Activated CD4-positive, alpha-beta T cell treated with anti-CD3 and anti-CD28 coated beads, Interleukin-2, amount 10 ng/mL, durations not matched to agents 24 days and 14 days (primary cell): Measurements from ENCODE around the gene PDGFD. TPM values are rescaled to one million over a fixed set of nuclear protein-coding genes. Genes with fewer than 3 reads are reported as not detected.

Experiments
- DNase-seq: peaks from one replicate; pipeline ENCODE4 v3.0.0; 2022
- H3K27ac Mint-ChIP-seq: one replicate; pipeline ENCODE4 v1.8.0; 2022; ENCODE audit warnings: mild to moderate bottlenecking, mixed read lengths
- H3K27me3 Mint-ChIP-seq: one replicate; pipeline ENCODE4 v1.8.0; 2022; ENCODE audit warnings: mixed read lengths
- H3K36me3 Mint-ChIP-seq: one replicate; pipeline ENCODE4 v1.8.0; 2022; ENCODE audit warnings: low read depth, mild to moderate bottlenecking, mixed read lengths
- H3K4me1 Mint-ChIP-seq: one replicate; pipeline ENCODE4 v1.8.0; 2021; ENCODE audit warnings: mixed read lengths
- H3K4me3 Mint-ChIP-seq: one replicate; pipeline ENCODE4 v1.8.0; 2022; ENCODE audit warnings: mild to moderate bottlenecking, moderate library complexity, mixed read lengths
- H3K9me3 Mint-ChIP-seq: one replicate; pipeline ENCODE4 v1.8.0; 2021; ENCODE audit warnings: mixed read lengths
- intact Hi-C: fragments of 100-400 bp; cut with micrococcal nuclease; formaldehyde crosslinking; loops from one replicate; pipeline ENCODE4 v1.15.1; 2023
- total RNA-seq: library from RNA; stranded (reverse); gene quantifications from 2 replicates; pipeline ENCODE4 v1.2.3, GENCODE V29; 2022

The PDGFD gene
- total RNA-seq, 1 donor from 2014 or later: not detected

DNA sequence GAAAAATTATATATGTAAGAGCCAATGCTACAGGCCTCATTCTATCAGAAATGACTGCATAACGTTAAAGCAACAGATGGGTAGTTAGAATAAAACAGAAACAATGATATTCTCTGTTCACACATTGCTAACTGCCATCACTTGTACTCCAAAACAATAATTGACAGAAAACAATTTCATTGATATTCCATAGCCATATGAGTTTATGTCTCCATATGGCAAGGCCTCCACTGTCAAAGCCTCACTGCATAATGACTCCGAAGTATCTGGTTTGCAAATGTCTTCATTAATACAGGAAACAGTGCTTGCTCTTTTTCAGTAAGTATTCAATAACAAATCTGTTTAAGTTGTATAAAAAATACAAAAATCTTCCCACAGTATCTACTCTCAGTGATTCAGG, 117.6 kb downstream of the PDGFD start:
- H3K36me3 Mint-ChIP-seq: no peaks in the 10 kb centered on the region
- no peaks in the 10 kb centered on the region for H3K9me3 Mint-ChIP-seq
- no peak for DNase-seq
- no peak overlapping the region for H3K4me3 Mint-ChIP-seq
- intact Hi-C loops: no loop called here
- no peaks in the 10 kb centered on the region for H3K27me3 Mint-ChIP-seq
- H3K4me1 Mint-ChIP-seq: no peaks in the 10 kb centered on the region
- no peak overlapping the region for H3K27ac Mint-ChIP-seq

DNA sequence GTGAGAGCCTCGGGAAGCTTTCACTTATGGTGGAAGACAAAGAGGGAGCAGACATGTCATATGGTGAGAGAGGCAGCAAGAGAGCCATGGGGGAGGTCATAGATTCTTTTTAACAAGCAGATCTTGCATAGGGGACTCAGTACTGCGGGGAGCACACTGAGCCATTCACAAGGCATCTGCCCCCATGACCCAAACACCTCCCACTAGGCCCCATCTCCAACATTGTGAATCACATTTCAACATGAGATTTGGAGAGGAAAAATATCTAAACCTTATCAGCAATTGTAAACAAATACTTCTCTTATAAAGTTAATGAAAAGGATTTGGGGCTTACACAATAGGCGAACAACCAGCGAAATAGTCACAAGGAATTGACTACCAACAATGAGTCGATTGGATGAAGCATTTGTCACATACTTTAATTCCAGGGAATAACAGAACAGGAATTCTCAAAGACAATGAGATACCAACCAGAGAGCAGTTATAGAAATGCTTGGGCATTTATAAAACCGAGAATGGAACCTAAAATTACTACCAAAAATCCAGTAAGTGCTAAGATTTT, 120.2 kb downstream of the PDGFD start:
- Mint-ChIP-seq H3K27me3 (no peaks in the 10 kb centered on the region), H3K27ac (no peak overlapping the region), H3K4me3 (no peak overlapping the region), H3K36me3 (no peaks in the 10 kb centered on the region), H3K9me3 (no peaks in the 10 kb centered on the region), H3K4me1 (no peaks in the 10 kb centered on the region)
- intact Hi-C loops: no loop called here
- DNase-seq: no peak

DNA sequence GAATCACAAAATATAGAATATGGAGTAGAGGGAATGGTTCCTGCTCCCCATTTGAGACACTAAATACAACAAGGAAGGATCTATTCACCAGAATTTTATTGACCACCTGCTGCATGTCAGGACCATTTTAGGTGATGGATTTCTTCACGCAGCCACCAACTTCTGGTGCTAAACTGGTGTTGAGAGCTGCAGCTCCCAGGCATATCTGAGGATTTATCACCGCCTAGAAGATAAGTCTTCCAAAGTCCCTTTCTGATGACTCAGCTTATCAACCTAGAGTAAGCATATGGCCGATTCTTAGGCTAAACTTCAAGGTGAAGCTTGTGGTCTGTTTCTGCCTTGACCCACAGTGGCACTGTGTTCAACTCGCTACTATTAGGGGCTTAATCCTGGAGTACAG, 120.8 kb downstream of the PDGFD start:
- Mint-ChIP-seq H3K27me3 (no peaks in the 10 kb centered on the region), H3K4me3 (no peak overlapping the region), H3K4me1 (no peaks in the 10 kb centered on the region), H3K9me3 (no peaks in the 10 kb centered on the region), H3K36me3 (no peaks in the 10 kb centered on the region), H3K27ac (no peak overlapping the region)
- no peak for DNase-seq
- intact Hi-C loops: no loop called here

DNA sequence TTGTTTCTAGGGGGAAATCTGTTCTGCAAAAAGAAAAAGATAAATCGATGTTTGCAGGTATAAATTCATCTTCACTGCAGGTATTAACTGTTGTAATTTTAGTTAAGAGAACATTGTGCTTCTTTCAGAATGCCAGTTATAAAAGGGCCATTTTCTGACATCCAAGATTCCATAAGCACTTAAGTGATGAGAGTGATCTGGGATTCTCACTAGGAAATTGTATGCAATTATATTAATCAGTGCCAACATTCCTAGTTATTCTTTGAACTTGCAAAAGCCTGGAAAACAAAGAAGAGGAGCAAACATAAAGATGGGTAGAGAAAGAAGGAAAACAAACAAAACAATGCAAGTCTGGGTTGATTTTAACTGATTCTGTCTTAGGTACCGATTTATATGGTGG, 122.2 kb downstream of the PDGFD start:
- no peak for DNase-seq
- Mint-ChIP-seq H3K36me3 (no peaks in the 10 kb centered on the region), H3K27ac (no peak overlapping the region), H3K4me1 (no peaks in the 10 kb centered on the region), H3K27me3 (no peaks in the 10 kb centered on the region), H3K9me3 (no peaks in the 10 kb centered on the region), H3K4me3 (no peak overlapping the region)
- intact Hi-C loops: no loop called here

DNA sequence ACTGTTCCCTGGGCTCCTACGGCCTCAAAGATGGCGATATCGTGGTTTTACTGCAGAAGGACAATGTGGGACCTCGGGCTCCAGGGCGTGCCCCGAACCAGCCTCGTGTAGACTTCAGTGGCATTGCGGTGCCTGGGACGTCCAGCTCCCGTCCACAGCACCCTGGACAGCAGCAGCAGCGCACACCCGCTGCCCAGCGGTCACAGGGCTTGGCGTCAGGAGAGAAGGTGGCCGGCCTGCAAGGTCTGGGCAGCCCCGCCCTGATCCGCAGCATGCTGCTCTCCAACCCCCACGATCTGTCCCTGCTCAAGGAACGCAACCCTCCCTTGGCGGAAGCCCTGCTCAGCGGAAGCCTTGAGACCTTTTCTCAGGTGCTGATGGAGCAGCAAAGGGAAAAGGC, 127.0 kb downstream of the PDGFD start:
- H3K27me3 Mint-ChIP-seq: no peaks in the 10 kb centered on the region
- no peak overlapping the region for H3K4me3 Mint-ChIP-seq
- no peaks in the 10 kb centered on the region for H3K36me3 Mint-ChIP-seq
- intact Hi-C loops: no loop called here
- no peak for DNase-seq
- no peak overlapping the region for H3K27ac Mint-ChIP-seq
- H3K9me3 Mint-ChIP-seq: no peaks in the 10 kb centered on the region
- no peaks in the 10 kb centered on the region for H3K4me1 Mint-ChIP-seq

DNA sequence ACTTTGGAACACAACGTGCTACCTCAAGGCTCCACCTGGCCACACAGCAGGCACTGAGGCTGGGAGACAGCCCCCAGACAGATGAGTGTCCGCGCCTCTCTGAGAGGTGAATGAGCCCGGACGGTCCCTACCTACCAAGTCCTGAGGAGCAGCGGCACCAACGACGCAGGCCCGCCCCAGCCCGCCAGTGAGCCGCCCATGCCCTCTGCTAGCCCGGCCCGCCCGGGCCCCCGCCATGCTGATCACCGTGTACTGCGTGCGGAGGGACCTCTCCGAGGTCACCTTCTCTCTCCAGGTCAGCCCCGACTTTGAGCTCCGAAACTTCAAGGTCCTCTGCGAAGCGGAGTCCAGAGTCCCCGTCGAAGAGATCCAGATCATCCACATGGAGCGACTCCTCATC, 127.4 kb downstream of the PDGFD start, which contains the start of gene DDI1:
Gene DDI1, plus strand, starts transcription at position 53 of the 400 bp plus-strand sequence. Its CDS starts 183 bp downstream, at position 236.
- Mint-ChIP-seq H3K4me3 (no peak within 1 kb of the TSS), H3K4me1 (no peaks in the 10 kb centered on the region), H3K27me3 (no peaks in the 10 kb centered on the region), H3K36me3 (no peaks in the 10 kb centered on the region), H3K9me3 (no peaks in the 10 kb centered on the region), H3K27ac (no peak within 1 kb of the TSS)
- DNase-seq: no peak
- intact Hi-C loops: no loop called here

DNA sequence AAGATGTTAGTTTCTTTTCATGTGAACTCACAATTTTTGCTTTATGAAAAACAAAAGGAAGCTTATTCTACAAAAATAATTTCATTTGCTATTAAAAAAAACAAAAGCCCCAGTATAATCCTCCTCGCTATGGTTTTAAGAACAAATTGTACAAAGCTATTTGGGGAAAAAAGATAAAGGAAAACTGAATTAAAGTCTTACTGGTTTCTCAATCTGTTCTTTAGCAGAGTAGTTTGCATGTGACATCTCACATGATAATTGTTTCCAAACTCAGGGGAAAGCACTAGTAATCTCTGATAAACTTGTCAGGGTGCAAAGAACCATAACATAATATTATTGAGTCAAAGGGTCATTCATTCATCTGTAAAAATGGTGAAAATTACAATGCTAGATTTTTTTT, 130.4 kb downstream of the PDGFD start:
- H3K9me3 Mint-ChIP-seq: no peaks in the 10 kb centered on the region
- H3K27ac Mint-ChIP-seq: no peak overlapping the region
- no peaks in the 10 kb centered on the region for H3K4me1 Mint-ChIP-seq
- no peaks in the 10 kb centered on the region for H3K36me3 Mint-ChIP-seq
- H3K27me3 Mint-ChIP-seq: no peaks in the 10 kb centered on the region
- DNase-seq: no peak
- H3K4me3 Mint-ChIP-seq: no peak overlapping the region
- intact Hi-C loops: no loop called here

DNA sequence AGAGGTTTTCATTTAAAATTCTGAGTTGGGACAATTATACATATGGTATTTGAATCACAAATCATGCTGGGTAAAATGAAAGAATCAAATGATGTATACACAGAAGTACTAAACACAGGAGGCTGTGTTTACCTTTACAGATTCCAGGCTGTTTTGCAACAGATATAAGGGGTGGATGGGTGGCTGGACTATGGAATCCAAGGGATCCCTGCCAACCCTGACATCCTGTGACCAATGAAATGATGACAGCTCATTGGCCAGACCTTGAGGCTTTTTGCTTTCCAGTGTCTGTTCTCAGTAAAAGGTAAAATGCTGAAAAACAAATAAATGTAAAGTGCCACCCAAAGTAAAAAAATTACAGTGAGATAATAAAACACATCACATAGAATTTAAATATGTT, 130.8 kb downstream of the PDGFD start:
- no peak for DNase-seq
- Mint-ChIP-seq H3K27me3 (no peaks in the 10 kb centered on the region), H3K4me1 (no peaks in the 10 kb centered on the region), H3K36me3 (no peaks in the 10 kb centered on the region), H3K9me3 (no peaks in the 10 kb centered on the region), H3K27ac (no peak overlapping the region), H3K4me3 (no peak overlapping the region)
- intact Hi-C loops: no loop called here

DNA sequence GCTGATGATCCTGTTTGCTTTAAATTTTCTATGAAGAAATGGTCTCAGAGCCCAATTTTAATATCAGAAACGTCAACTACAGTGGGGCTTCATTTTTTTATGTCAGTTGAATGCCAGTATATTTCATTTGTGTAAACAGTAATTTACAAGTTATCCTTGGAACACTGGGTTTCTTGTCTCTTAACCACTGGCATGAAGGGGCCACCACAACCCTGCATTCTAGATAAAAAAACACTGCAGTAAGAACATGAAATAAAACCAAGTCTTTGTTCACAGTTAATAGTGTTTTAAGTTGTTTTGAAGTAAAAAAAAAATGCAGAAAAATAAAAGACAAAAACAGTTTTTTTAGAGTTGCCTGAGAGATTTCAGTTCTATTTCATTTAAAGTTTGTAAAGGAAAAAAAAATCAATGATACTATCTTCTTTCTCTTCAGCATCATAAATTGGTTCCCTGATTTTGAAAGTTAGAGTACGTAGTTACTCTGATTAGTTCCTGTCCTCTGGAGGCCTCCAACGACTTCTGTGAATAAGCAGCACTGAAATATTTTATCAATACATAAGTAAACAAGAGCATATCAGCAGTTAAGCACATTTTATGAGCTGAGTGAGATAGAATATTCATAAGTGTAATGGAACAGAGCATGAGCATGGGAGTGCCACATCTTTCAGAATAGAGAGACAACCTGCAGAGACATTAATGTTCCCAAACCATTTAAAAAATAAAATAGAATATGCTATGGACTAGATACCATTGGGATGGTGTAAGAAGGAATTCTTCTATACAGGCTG, 135.3 kb downstream of the PDGFD start:
- Mint-ChIP-seq H3K36me3 (no peaks in the 10 kb centered on the region), H3K27me3 (no peaks in the 10 kb centered on the region), H3K4me1 (no peaks in the 10 kb centered on the region), H3K9me3 (no peaks in the 10 kb centered on the region), H3K4me3 (no peak overlapping the region), H3K27ac (no peak overlapping the region)
- no peak for DNase-seq
- intact Hi-C loops: no loop called here

DNA sequence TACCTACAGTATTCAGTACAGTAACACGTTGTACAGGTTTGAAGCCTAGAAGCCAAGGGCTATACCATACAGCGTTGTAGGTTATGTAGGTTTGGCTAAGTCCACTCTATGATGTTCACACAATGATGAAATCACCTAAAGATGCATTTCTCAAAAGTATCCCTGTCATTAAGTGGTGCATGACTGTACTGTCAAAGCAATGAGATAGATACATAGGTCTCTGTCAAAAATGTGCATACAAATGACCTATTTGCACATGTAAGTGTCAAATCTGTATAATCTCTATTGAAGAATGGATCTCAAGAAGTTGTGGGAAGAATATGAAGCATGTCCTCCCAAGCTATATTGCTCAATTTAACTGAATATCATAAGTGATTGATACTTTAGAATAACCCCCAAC, 139.4 kb downstream of the PDGFD start:
- Mint-ChIP-seq H3K36me3 (no peaks in the 10 kb centered on the region), H3K9me3 (no peaks in the 10 kb centered on the region), H3K27me3 (no peaks in the 10 kb centered on the region), H3K4me1 (no peaks in the 10 kb centered on the region), H3K27ac (no peak overlapping the region), H3K4me3 (no peak overlapping the region)
- intact Hi-C loops: no loop called here
- no peak for DNase-seq

DNA sequence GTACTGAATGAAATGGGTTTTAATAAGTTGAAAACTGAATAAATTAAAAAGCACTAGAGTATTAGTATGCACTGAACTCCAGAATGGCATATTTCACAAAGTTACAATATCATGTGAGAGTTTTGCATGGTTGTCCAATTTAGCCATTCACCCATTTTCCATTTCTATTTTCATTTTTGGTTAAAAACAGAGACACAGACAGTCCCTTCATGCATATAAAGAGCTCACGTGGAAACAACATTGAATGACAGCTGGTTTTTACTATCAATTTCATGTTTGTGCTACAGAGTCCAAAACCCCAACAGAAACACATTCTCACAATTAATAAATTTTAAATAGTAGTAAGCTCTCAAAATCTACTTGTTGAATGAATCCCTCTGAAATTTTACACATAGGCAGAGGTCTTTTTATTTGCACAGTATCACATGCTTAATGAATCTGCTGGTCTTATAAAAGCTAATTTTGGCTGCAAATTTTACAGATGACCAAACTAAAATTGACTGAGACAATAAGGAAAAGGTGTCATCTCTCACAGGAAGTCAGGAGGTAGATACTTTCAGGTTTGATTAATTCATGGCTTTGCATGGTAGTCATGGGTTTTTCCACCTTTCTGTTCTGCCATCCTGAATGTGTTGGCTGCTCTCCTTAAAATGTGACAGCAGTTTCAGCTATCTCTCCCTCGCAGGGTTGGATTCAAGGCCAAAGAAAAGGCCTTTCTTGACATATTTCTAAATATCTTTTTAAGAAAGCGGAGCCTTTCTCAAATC, 148.1 kb downstream of the PDGFD start:
- Mint-ChIP-seq H3K27me3 (no peaks in the 10 kb centered on the region), H3K9me3 (no peaks in the 10 kb centered on the region), H3K36me3 (no peaks in the 10 kb centered on the region), H3K4me3 (no peak overlapping the region), H3K4me1 (no peaks in the 10 kb centered on the region), H3K27ac (no peak overlapping the region)
- no peak for DNase-seq
- intact Hi-C loops: no loop called here

DNA sequence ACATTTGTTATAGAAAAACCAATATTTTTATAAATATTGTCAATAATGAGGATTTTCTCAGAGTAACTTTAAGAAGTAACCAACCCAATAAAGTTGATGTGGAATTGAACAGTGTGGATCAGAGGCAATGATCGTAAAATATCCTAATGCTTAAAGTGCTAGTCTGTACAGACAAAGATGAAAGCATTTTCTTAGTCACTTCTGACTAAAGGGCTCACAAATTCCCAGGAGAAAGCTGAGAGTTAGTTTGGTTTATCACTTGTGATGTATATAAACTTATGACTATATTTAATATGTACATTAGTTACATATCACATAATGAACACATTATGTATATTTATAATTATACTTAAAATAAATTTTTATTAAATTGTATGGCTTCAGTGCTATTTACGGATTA, 152.9 kb downstream of the PDGFD start:
- intact Hi-C loops: no loop called here
- Mint-ChIP-seq H3K27me3 (no peaks in the 10 kb centered on the region), H3K4me1 (no peaks in the 10 kb centered on the region), H3K36me3 (no peaks in the 10 kb centered on the region), H3K9me3 (no peaks in the 10 kb centered on the region), H3K4me3 (no peak overlapping the region), H3K27ac (no peak overlapping the region)
- DNase-seq: no peak

DNA sequence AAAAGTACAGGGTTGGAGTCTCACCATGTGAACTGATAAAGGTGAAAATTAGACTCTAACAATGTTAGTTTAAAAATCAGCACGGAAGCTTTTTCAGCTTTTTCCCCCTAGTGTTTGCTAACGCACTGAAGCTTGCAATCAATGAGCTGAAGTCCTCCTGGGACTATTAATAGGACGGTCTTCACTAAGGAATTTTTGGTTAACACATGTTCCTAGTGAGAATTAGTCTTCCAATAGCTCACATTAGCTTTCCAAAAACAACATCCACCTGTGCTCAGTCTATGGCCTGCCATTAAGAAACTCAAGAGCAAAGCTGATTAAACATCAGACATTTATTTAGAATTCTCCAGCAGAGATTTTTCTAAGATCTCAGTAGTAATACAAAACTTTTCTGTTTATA, 154.2 kb downstream of the PDGFD start:
- Mint-ChIP-seq H3K27me3 (no peaks in the 10 kb centered on the region), H3K27ac (no peak overlapping the region), H3K9me3 (no peaks in the 10 kb centered on the region), H3K36me3 (no peaks in the 10 kb centered on the region), H3K4me1 (no peaks in the 10 kb centered on the region), H3K4me3 (no peak overlapping the region)
- intact Hi-C loops: no loop called here
- DNase-seq: no peak

DNA sequence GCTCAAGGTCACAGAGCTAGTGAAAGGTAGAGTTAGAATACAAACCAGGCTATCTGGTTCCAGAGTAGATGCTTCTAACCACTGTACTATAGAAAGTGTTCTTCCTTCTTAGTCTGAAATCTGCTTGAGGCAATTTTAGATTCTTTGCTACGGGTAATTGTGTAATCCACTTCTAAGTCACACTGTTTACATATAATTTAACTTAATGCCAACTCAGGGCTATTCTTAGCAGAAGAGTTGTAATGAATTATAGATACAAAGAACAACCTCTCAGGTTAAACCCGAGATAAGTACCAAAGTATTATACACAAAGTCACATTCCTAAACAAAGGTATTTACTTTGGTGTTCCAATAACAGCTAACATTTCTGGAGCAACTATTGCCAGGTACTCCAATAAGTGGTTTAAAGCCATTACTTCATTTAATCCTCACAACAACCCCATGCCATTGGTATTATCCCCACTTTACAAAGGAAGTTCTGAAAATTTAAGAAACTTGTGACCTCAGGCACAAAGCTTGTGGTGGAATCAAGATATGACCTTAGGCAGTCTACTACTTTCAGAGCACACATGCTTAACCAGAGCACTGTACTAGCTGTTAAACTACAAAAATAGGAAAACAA, 158.6 kb downstream of the PDGFD start:
- Mint-ChIP-seq H3K9me3 (no peaks in the 10 kb centered on the region), H3K27me3 (no peaks in the 10 kb centered on the region), H3K4me1 (no peaks in the 10 kb centered on the region), H3K27ac (no peak overlapping the region), H3K36me3 (no peaks in the 10 kb centered on the region), H3K4me3 (no peak overlapping the region)
- DNase-seq: no peak
- intact Hi-C loops: no loop called here
